Astrocyte (in vitro differentiated cells and primary cell): ENCODE measurements around the gene PEAK1. TPM values are rescaled to one million over a fixed set of nuclear protein-coding genes. Genes with fewer than 3 reads are reported as not detected.

ENCODE experiments used
- DNase-seq: peaks from one replicate; pipeline ENCODE4 v3.0.0-alpha.2; 2010; ENCODE audit warnings: low read depth
- FAIRE-seq: peaks from 2 replicates; lab custom pipeline; 2011; peaks lifted over from hg19 to GRCh38; lab: Jason Lieb, UNC
- H2AFZ ChIP-seq: 2 replicates; pipeline ENCODE4 v1.6.0; 2012; ENCODE audit warnings: low read depth, low read length, inconsistent platforms
- H3K27ac ChIP-seq: 2 replicates; pipeline ENCODE4 v1.5.1; 2011; ENCODE audit warnings: low read depth, low read length, inconsistent platforms
- H3K27me3 ChIP-seq: 2 replicates; pipeline ENCODE4 v1.6.0; 2011; ENCODE audit warnings: low read length, inconsistent platforms; ENCODE audit not compliant: insufficient read depth
- H3K36me3 ChIP-seq: 2 replicates; pipeline ENCODE4 v1.5.1; 2011; ENCODE audit warnings: low read length, inconsistent platforms; ENCODE audit not compliant: insufficient read depth
- H3K4me1 ChIP-seq: 2 replicates; pipeline ENCODE4 v1.5.1; 2011; ENCODE audit warnings: low read length, inconsistent platforms; ENCODE audit not compliant: insufficient read depth
- H3K4me2 ChIP-seq: 2 replicates; pipeline ENCODE4 v1.6.0; 2012; ENCODE audit warnings: low read length, inconsistent platforms
- H3K4me3 ChIP-seq: 2 replicates; pipeline ENCODE4 v1.5.1; 2011; ENCODE audit warnings: low read depth, mild to moderate bottlenecking, low read length, inconsistent platforms; ENCODE audit not compliant: insufficient read depth
- H3K79me2 ChIP-seq: 2 replicates; pipeline ENCODE4 v1.6.0; 2012; ENCODE audit warnings: mild to moderate bottlenecking, low read length, inconsistent platforms; ENCODE audit not compliant: insufficient read depth
- H3K9ac ChIP-seq: 2 replicates; pipeline ENCODE4 v1.6.0; 2012; ENCODE audit warnings: mild to moderate bottlenecking, low read length, inconsistent platforms
- H3K9me3 ChIP-seq: 2 replicates; pipeline ENCODE4 v1.5.1; 2012; ENCODE audit warnings: low read depth, mild to moderate bottlenecking, low read length, inconsistent platforms; ENCODE audit not compliant: insufficient read depth
- H4K20me1 ChIP-seq: 2 replicates; pipeline ENCODE4 v1.6.0; 2012; ENCODE audit warnings: low read length, inconsistent platforms; ENCODE audit not compliant: insufficient read depth
- H3K27ac Mint-ChIP-seq: one replicate; pipeline ENCODE4 v1.8.0; 2021; ENCODE audit warnings: mild to moderate bottlenecking, mixed read lengths; ENCODE audit not compliant: unreplicated experiment
- H3K27me3 Mint-ChIP-seq: one replicate; pipeline ENCODE4 v1.8.0; 2021; ENCODE audit warnings: low read depth, mixed read lengths; ENCODE audit not compliant: unreplicated experiment
- H3K36me3 Mint-ChIP-seq: one replicate; pipeline ENCODE4 v1.8.0; 2021; ENCODE audit warnings: low read depth, mixed read lengths; ENCODE audit not compliant: unreplicated experiment
- H3K4me1 Mint-ChIP-seq: one replicate; pipeline ENCODE4 v1.8.0; 2021; ENCODE audit warnings: low read depth, mixed read lengths; ENCODE audit not compliant: unreplicated experiment
- H3K4me3 Mint-ChIP-seq: one replicate; pipeline ENCODE4 v1.8.0; 2021; ENCODE audit warnings: mild to moderate bottlenecking, moderate library complexity, mixed read lengths; ENCODE audit not compliant: unreplicated experiment
- H3K9me3 Mint-ChIP-seq: one replicate; pipeline ENCODE4 v1.8.0; 2021; ENCODE audit warnings: mild to moderate bottlenecking, mixed read lengths; ENCODE audit not compliant: unreplicated experiment
- EZH2 ChIP-seq: IDR thresholded peaks from 2 replicates; pipeline ENCODE4 v1.6.1; 2012; ENCODE audit warnings: mild to moderate bottlenecking, low read length, inconsistent platforms; ENCODE audit not compliant: insufficient read depth
- total RNA-seq: library from RNA; stranded (reverse); gene quantifications from 2 replicates; pipeline ENCODE4 v1.2.1, GENCODE V29; 2021
- TF ChIP-seq, protein P1 (sequence below): IDR thresholded peaks from 2 replicates; pipeline ENCODE4 v1.5.1; 2011; ENCODE audit warnings: low read depth, mild to moderate bottlenecking, inconsistent platforms, low read length, moderate library complexity; ENCODE audit not compliant: insufficient read depth

The PEAK1 gene
- total RNA-seq, 1 donor from 2014 or later: 62.3 TPM

DNA sequence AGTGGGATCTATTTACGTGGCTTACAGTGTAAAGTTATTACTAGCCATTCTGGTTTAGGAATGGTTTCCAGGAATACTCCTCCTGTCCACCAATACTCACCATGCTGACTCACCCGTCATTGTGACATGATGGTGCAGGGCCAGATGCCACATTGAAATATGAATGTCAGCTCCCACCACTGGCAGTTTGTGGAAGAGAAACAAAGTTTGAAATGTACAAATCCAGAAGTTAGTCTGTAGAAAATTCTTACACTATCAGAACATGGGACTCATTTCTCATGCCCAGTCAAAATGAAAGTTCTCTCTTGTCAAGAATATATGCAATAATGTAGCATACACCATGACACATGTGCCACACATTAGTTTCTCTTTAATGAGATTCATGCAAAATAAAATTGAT lies 334.6 kb downstream of the PEAK1 start:
- no peak for TF ChIP-seq EZH2
- TF ChIP-seq, protein P1, sequence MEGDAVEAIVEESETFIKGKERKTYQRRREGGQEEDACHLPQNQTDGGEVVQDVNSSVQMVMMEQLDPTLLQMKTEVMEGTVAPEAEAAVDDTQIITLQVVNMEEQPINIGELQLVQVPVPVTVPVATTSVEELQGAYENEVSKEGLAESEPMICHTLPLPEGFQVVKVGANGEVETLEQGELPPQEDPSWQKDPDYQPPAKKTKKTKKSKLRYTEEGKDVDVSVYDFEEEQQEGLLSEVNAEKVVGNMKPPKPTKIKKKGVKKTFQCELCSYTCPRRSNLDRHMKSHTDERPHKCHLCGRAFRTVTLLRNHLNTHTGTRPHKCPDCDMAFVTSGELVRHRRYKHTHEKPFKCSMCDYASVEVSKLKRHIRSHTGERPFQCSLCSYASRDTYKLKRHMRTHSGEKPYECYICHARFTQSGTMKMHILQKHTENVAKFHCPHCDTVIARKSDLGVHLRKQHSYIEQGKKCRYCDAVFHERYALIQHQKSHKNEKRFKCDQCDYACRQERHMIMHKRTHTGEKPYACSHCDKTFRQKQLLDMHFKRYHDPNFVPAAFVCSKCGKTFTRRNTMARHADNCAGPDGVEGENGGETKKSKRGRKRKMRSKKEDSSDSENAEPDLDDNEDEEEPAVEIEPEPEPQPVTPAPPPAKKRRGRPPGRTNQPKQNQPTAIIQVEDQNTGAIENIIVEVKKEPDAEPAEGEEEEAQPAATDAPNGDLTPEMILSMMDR: no peak
- Mint-ChIP-seq H3K4me3 (no peak overlapping the region), H3K9me3 (no peaks in the 10 kb centered on the region), H3K27ac (no peak overlapping the region), H3K4me1 (peaks cover 5% of the 10 kb centered on the region), H3K27me3 (peaks cover 14% of the 10 kb centered on the region), H3K36me3 (no peaks in the 10 kb centered on the region)
- no peak overlapping the region for H3K4me2 ChIP-seq
- H4K20me1 ChIP-seq: no peaks in the 10 kb centered on the region
- H3K9ac ChIP-seq: no peak overlapping the region
- no peak for FAIRE-seq
- peak; percentile 59 for DNase-seq
- no peak overlapping the region for H2AFZ ChIP-seq
- no peaks in the 10 kb centered on the region for H3K9me3 ChIP-seq
- no peak overlapping the region for H3K27ac ChIP-seq
- no peak overlapping the region for H3K4me3 ChIP-seq
- H3K27me3 ChIP-seq: no peaks in the 10 kb centered on the region
- no peaks in the 10 kb centered on the region for H3K79me2 ChIP-seq
- no peaks in the 10 kb centered on the region for H3K36me3 ChIP-seq
- peaks cover 6% of the 10 kb centered on the region for H3K4me1 ChIP-seq

DNA sequence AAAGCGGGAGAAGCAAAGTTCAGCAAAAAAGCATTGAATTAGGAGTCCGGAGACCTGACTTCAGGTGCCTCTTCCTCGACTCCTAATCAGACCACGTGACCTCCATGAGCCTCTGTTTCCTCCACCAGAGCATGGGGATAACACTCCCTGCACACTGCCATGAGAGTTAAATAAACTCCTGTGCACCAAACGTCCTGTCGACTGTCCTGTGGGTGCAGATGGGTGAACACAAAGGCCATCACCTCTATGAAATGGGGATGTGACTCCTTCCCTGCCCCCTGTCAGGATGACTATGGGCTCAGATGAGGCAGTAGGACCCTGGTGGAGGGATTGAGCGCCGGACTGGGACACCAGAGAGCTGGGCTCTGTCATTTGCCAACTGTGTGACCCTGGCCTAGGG lies 335.5 kb downstream of the PEAK1 start:
- Mint-ChIP-seq H3K4me3 (no peak overlapping the region), H3K27ac (no peak overlapping the region), H3K36me3 (no peaks in the 10 kb centered on the region), H3K4me1 (peaks cover 5% of the 10 kb centered on the region), H3K9me3 (no peaks in the 10 kb centered on the region), H3K27me3 (peaks cover 14% of the 10 kb centered on the region)
- H3K9ac ChIP-seq: no peak overlapping the region
- H3K27me3 ChIP-seq: no peaks in the 10 kb centered on the region
- TF ChIP-seq EZH2: no peak
- TF ChIP-seq, protein P1: no peak
- no peak overlapping the region for H2AFZ ChIP-seq
- peaks cover 6% of the 10 kb centered on the region for H3K4me1 ChIP-seq
- no peak for DNase-seq
- H3K4me3 ChIP-seq: no peak overlapping the region
- no peak overlapping the region for H3K27ac ChIP-seq
- no peak overlapping the region for H3K4me2 ChIP-seq
- H3K79me2 ChIP-seq: no peaks in the 10 kb centered on the region
- H3K9me3 ChIP-seq: no peaks in the 10 kb centered on the region
- H3K36me3 ChIP-seq: no peaks in the 10 kb centered on the region
- H4K20me1 ChIP-seq: no peaks in the 10 kb centered on the region
- FAIRE-seq: no peak

- no peak overlapping the region for H3K9ac ChIP-seq
- H3K4me1 ChIP-seq: peaks cover 6% of the 10 kb centered on the region
- no peak for FAIRE-seq
- Mint-ChIP-seq H3K27ac (no peak overlapping the region), H3K36me3 (no peaks in the 10 kb centered on the region), H3K9me3 (no peaks in the 10 kb centered on the region), H3K4me3 (no peak overlapping the region), H3K4me1 (peaks cover 5% of the 10 kb centered on the region), H3K27me3 (peaks cover 11% of the 10 kb centered on the region)
- H3K79me2 ChIP-seq: no peaks in the 10 kb centered on the region
- no peaks in the 10 kb centered on the region for H3K27me3 ChIP-seq
- no peaks in the 10 kb centered on the region for H4K20me1 ChIP-seq
- H3K4me2 ChIP-seq: peak overlapping the region; percentile 68
- peak; percentile 60 for DNase-seq
- no peak for TF ChIP-seq EZH2
- TF ChIP-seq, protein P1: no peak
- no peaks in the 10 kb centered on the region for H3K36me3 ChIP-seq
- peak overlapping the region; percentile 8 for H2AFZ ChIP-seq
- H3K9me3 ChIP-seq: no peaks in the 10 kb centered on the region
- H3K4me3 ChIP-seq: peak overlapping the region; percentile 11
- no peak overlapping the region for H3K27ac ChIP-seq
These were observed 336.3 kb downstream of the PEAK1 start for GRCh38 chr15:77083381-77084160.
